Colon (tissue), 2 donors: Measurements from ENCODE around the gene HAS3.
"Not testable (repeated sequence)": the region's sequence is repeated elsewhere in the genome, so short reads cannot be mapped to it uniquely, and the experiment has no call there.

ENCODE experiments used
- FAIRE-seq: peaks from 2 replicates; lab custom pipeline; 2012; peaks lifted over from hg19 to GRCh38; lab: Jason Lieb, UNC
- donor health status: control.
- donor health status: control.

Gene HAS3

GRCh38 chr16:69116256-69116875 lies 10.9 kb downstream of the HAS3 start:
- FAIRE-seq, result no peak

GRCh38 chr16:69116906-69117305 lies 11.5 kb downstream of the HAS3 start:
- FAIRE-seq, result no peak

- no peak for FAIRE-seq
These were observed 13.0 kb downstream of the HAS3 start for GRCh38 chr16:69118468-69118867.

GRCh38 chr16:69118994-69119393 lies 13.5 kb downstream of the HAS3 start:
- FAIRE-seq, result no peak

GRCh38 chr16:69119536-69119935 lies 14.1 kb downstream of the HAS3 start:
- no peak for FAIRE-seq

- FAIRE-seq, result no peak
These were observed 14.7 kb downstream of the HAS3 start for GRCh38 chr16:69120096-69120664.

GRCh38 chr16:69123910-69124309 lies 18.5 kb downstream of the HAS3 start:
- no peak for FAIRE-seq

- not testable (repeated sequence) for FAIRE-seq
These were observed 19.0 kb downstream of the HAS3 start for GRCh38 chr16:69124406-69124805.

GRCh38 chr16:69124961-69125360 lies 19.5 kb downstream of the HAS3 start:
- FAIRE-seq, result not testable (repeated sequence)

- FAIRE-seq, result no peak
These were observed 20.8 kb downstream of the HAS3 start for GRCh38 chr16:69126221-69126620.

GRCh38 chr16:69126801-69127200 lies 21.3 kb downstream of the HAS3 start:
- FAIRE-seq, result not testable (repeated sequence)

GRCh38 chr16:69127966-69128510 lies 22.6 kb downstream of the HAS3 start:
- no peak for FAIRE-seq

- no peak for FAIRE-seq
These were observed 25.0 kb downstream of the HAS3 start for GRCh38 chr16:69130461-69130860.

GRCh38 chr16:69131167-69131838 lies 25.9 kb downstream of the HAS3 start:
- FAIRE-seq, result no peak

GRCh38 chr16:69131839-69132423 lies 26.5 kb downstream of the HAS3 start:
- no peak for FAIRE-seq

GRCh38 chr16:69132424-69133252 lies 27.2 kb downstream of the HAS3 start, which contains the start of the genes CHTF8 and UTP4:
CHTF8 (minus strand) TSS chr16:69132588; CDS start chr16:69121458, 11,130 bp downstream.
UTP4 (plus strand) TSS chr16:69132649; CDS start chr16:69133460, 811 bp downstream.
- FAIRE-seq, result no peak

GRCh38 chr16:69133373-69133954 lies 28.0 kb downstream of the HAS3 start:
- FAIRE-seq, result no peak

GRCh38 chr16:69138608-69139007 lies 33.2 kb downstream of the HAS3 start:
- no peak for FAIRE-seq

- not testable (repeated sequence) for FAIRE-seq
These were observed 34.0 kb downstream of the HAS3 start for GRCh38 chr16:69139464-69139863.

- no peak for FAIRE-seq
These were observed 35.6 kb downstream of the HAS3 start for GRCh38 chr16:69141014-69141413.

- FAIRE-seq, result no peak
These were observed 36.5 kb downstream of the HAS3 start for GRCh38 chr16:69141936-69142335.
